Panc1 (cell line): ENCODE data around the gene EPC1. TPM values are rescaled to one million over a fixed set of nuclear protein-coding genes. Genes with fewer than 3 reads are reported as not detected.

Experiments
- ATAC-seq: fragments of 200-7000 bp; cut with Tn5 transposase; 2 replicates; pipeline ENCODE4 v1.9.1; 2020; ENCODE audit warnings: mild to moderate bottlenecking, moderate library complexity
- BruUV-seq: library from RNA; stranded (reverse); fragments of 400-500 nt; replicated peaks from 2 replicates; lab custom pipeline; 2021; lab: Mats Ljungman, UMichigan
- CTCF ChIA-PET: fragments of 300-600 bp; sonication (Branson Sonifier 250); formaldehyde crosslinking; loops from one replicate; lab custom pipeline; 2022; ENCODE audit warnings: antibody characterized with exemption; lab: Charles Lee
- POLR2A ChIA-PET: fragments of 300-600 bp; sonication (Branson Sonifier 250); formaldehyde crosslinking; loops from one replicate; lab custom pipeline; 2022; ENCODE audit warnings: antibody characterized with exemption; lab: Charles Lee
- DNase-seq: peaks from one replicate; pipeline ENCODE4 v3.0.0-alpha.2; 2010; ENCODE audit warnings: low read depth, low spot score
- H3K27ac ChIP-seq: 2 replicates; pipeline ENCODE4 v1.5.1; 2011; ENCODE audit warnings: mild to moderate bottlenecking, low read length, inconsistent platforms
- H3K27me3 ChIP-seq: fragments of 200-500 bp; sonication (Bioruptor generic); 2 replicates; pipeline ENCODE4 v1.6.0; 2014; ENCODE audit warnings: low read length, inconsistent platforms; ENCODE audit not compliant: control insufficient read depth, insufficient read depth
- H3K36me3 ChIP-seq: fragments of 200-500 bp; sonication (Bioruptor generic); 2 replicates; pipeline ENCODE4 v1.5.1; 2014; ENCODE audit warnings: inconsistent platforms, mild to moderate bottlenecking, low read length, moderate library complexity; ENCODE audit not compliant: control insufficient read depth, insufficient read depth
- H3K4me1 ChIP-seq: 2 replicates; pipeline ENCODE4 v1.5.1; 2011; ENCODE audit warnings: inconsistent platforms, mild to moderate bottlenecking, low read length, moderate library complexity; ENCODE audit not compliant: control insufficient read depth, insufficient read depth
- H3K4me3 ChIP-seq, 2 experiments: 2 replicates each; pipeline ENCODE4 v1.5.1; 2011 to 2012; ENCODE audit warnings: low read depth in 2 of 2, low read length in 2 of 2, mild to moderate bottlenecking in 2 of 2, inconsistent platforms in 1 of 2, moderate library complexity in 1 of 2
- H3K9me3 ChIP-seq: fragments of 200-500 bp; sonication (Bioruptor generic); 2 replicates; pipeline ENCODE4 v1.5.1; 2014; ENCODE audit warnings: low read depth, mild to moderate bottlenecking, inconsistent platforms, low read length, moderate library complexity; ENCODE audit not compliant: control insufficient read depth, insufficient read depth
- CTCF ChIP-seq: fragments of 450-650 bp; IDR thresholded peaks from 2 replicates; pipeline ENCODE4 v1.5.1; 2017; ENCODE audit warnings: mild to moderate bottlenecking
- POLR2AphosphoS5 ChIP-seq: IDR thresholded peaks from 2 replicates; pipeline ENCODE4 v1.6.1; 2012; ENCODE audit warnings: mild to moderate bottlenecking, low read depth, low read length, moderate library complexity
- REST ChIP-seq, 2 experiments: IDR thresholded peaks; 2 replicates each; pipeline ENCODE4 v1.6.1; 2011 to 2012; ENCODE audit warnings: low read depth in 2 of 2, control low read depth in 1 of 2, low read length in 1 of 2, mild to moderate bottlenecking in 1 of 2, moderate library complexity in 1 of 2; ENCODE audit not compliant: insufficient read depth in 1 of 2
- SIN3A ChIP-seq: IDR thresholded peaks from 2 replicates; pipeline ENCODE4 v1.6.1; 2012; ENCODE audit warnings: low read depth, mild to moderate bottlenecking, low read length, moderate library complexity, borderline replicate concordance; ENCODE audit not compliant: insufficient read depth
- TCF7L2 ChIP-seq: IDR thresholded peaks from 2 replicates; pipeline ENCODE4 v1.6.1; 2011; ENCODE audit warnings: mild to moderate bottlenecking, low read depth, low read length, inconsistent platforms
- in situ Hi-C: cut with HindIII; loops from 2 replicates; pipeline ENCODE4 v1.10.0; 2016; ENCODE audit warnings: low sequenced_read_pairs, low pct_unique_long_range_greater_than_20kb
- intact Hi-C: fragments of 100-400 bp; cut with micrococcal nuclease; formaldehyde crosslinking; loops from one replicate; pipeline ENCODE4 v1.10.0; 2022; ENCODE audit not compliant: unreplicated experiment
- total RNA-seq: library from RNA; stranded (reverse); gene quantifications from one replicate; pipeline ENCODE4 v1.2.1, GENCODE V29; 2021; ENCODE audit not compliant: unreplicated experiment

Gene EPC1
- total RNA-seq, 1 experiment from 2014 or later = 18.4 TPM

GRCh38 chr10:32241946-32242345, 105.0 kb downstream of the EPC1 start:
- Histone ChIP-seq H3K27ac (no peak overlapping the region), H3K4me1 (no peaks in the 10 kb centered on the region), H3K27me3 (no peaks in the 10 kb centered on the region), H3K36me3 (no peaks in the 10 kb centered on the region), H3K4me3 (no peak overlapping the region), H3K9me3 (no peaks in the 10 kb centered on the region)
- ATAC-seq = no peak
- POLR2A ChIA-PET = no interaction called here
- DNase-seq = no peak
- in situ Hi-C loops (no loop called here), intact Hi-C loops (no loop called here)
- no peak for TF ChIP-seq SIN3A
- TF ChIP-seq CTCF = no peak
- no peak for TF ChIP-seq TCF7L2
- TF ChIP-seq POLR2AphosphoS5 = no peak
- no TSS peak for BruUV-seq
- CTCF ChIA-PET = no interaction called here

DNA sequence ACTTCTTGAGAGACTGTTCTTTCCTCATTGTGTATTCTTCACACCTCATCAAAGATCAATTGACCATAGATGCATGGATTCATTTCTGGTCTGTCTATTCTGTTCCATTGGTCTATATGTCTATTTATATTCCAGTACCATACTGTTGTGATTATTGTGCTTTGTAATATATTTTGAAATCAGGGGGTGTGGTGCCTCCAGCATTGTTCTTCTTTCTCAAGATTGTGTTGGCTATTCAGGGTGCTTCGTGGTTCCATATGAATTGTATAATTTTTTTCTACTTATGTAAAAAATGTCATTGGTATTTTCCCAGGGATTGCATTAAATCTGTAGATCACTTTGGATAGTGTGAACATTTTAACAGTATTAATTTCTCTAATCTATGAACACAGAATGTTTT, 106.5 kb downstream of the EPC1 start:
- no peak overlapping the region for H3K27ac ChIP-seq
- in situ Hi-C loops = no loop called here
- H3K4me3 ChIP-seq = no peak overlapping the region
- H3K36me3 ChIP-seq = no peaks in the 10 kb centered on the region
- no peaks in the 10 kb centered on the region for H3K4me1 ChIP-seq
- ChIA-PET CTCF (no interaction called here), POLR2A (no interaction called here)
- H3K27me3 ChIP-seq = no peaks in the 10 kb centered on the region
- TF ChIP-seq POLR2AphosphoS5 = no peak
- TF ChIP-seq SIN3A = no peak
- no peak for TF ChIP-seq CTCF
- TF ChIP-seq TCF7L2 = no peak
- no peak for TF ChIP-seq REST (IDR thresholded peaks at IDR 0.05; ENCODE audit: insufficient read depth in 1 of 2, low read depth in 2 of 2, low read length in 1 of 2)
- no peaks in the 10 kb centered on the region for H3K9me3 ChIP-seq
- DNase-seq = no peak
- no peak for ATAC-seq
- intact Hi-C loops = no loop called here
- BruUV-seq = no TSS peak

- ChIA-PET CTCF (no interaction called here), POLR2A (no interaction called here)
- ATAC-seq (no peak), DNase-seq (no peak)
- H3K9me3 ChIP-seq = no peaks in the 10 kb centered on the region
- H3K4me3 ChIP-seq = no peak overlapping the region
- no peaks in the 10 kb centered on the region for H3K36me3 ChIP-seq
- H3K4me1 ChIP-seq = no peaks in the 10 kb centered on the region
- no peaks in the 10 kb centered on the region for H3K27me3 ChIP-seq
- no peak for TF ChIP-seq CTCF
- BruUV-seq = no TSS peak
- in situ Hi-C loops (no loop called here), intact Hi-C loops (no loop called here)
- no peak overlapping the region for H3K27ac ChIP-seq
These were observed 107.2 kb downstream of the EPC1 start for GRCh38 chr10:32239769-32240168.
